PC-9 (cell line): ENCODE measurements around the gene TOPBP1. TPM values are rescaled to one million over a fixed set of nuclear protein-coding genes. Genes with fewer than 3 reads are reported as not detected.

Experiments used
- BruUV-seq: library from RNA; stranded (reverse); fragments of 400-500 nt; replicated peaks from 2 replicates; lab custom pipeline; 2021; lab: Mats Ljungman, UMichigan
- CTCF ChIA-PET: fragments of 300-600 bp; sonication (Branson Sonifier 250); formaldehyde crosslinking; loops from one replicate; lab custom pipeline; 2022; ENCODE audit warnings: antibody characterized with exemption; lab: Charles Lee
- POLR2A ChIA-PET: fragments of 300-600 bp; sonication (Branson Sonifier 250); formaldehyde crosslinking; loops from one replicate; lab custom pipeline; 2022; ENCODE audit warnings: antibody characterized with exemption; ENCODE audit not compliant: unreplicated experiment; lab: Charles Lee
- DNase-seq, 2 experiments: peaks; one replicate each; pipeline versions ENCODE4 v3.0.0 to v3.0.0-alpha.2; 2015 to 2022; ENCODE audit warnings: mixed read lengths in 1 of 2
- H2AFZ ChIP-seq: fragments of 200-600 bp; sonication (generic); 2 replicates; pipeline ENCODE4 v1.8.1; 2017; ENCODE audit warnings: antibody characterized with exemption
- H3F3A ChIP-seq: fragments of 200-600 bp; sonication (generic); 2 replicates; pipeline ENCODE4 v1.8.1; 2017; ENCODE audit warnings: antibody characterized with exemption, mild to moderate bottlenecking, low read depth; ENCODE audit not compliant: insufficient read depth
- H3K27ac ChIP-seq: fragments of 200-600 bp; sonication (generic); 2 replicates; pipeline ENCODE4 v1.6.1; 2016; ENCODE audit warnings: mixed run types
- H3K27me3 ChIP-seq: fragments of 200-600 bp; sonication (generic); 2 replicates; pipeline ENCODE4 v1.6.1; 2016; ENCODE audit warnings: low read depth, mixed run types; ENCODE audit not compliant: insufficient read depth
- H3K36me3 ChIP-seq: fragments of 200-600 bp; sonication (generic); 2 replicates; pipeline ENCODE4 v1.6.1; 2016; ENCODE audit warnings: low read depth, mixed run types
- H3K4me1 ChIP-seq: fragments of 200-600 bp; sonication (generic); replicated peaks from 2 replicates; pipeline ENCODE4 v1.6.1; 2016; ENCODE audit warnings: mixed run types; ENCODE audit not compliant: insufficient read depth
- H3K4me2 ChIP-seq: fragments of 200-600 bp; sonication (generic); 2 replicates; pipeline ENCODE4 v1.6.1; 2017; ENCODE audit warnings: mixed run types
- H3K4me3 ChIP-seq: fragments of 200-600 bp; sonication (generic); 2 replicates; pipeline ENCODE4 v1.6.1; 2016; ENCODE audit warnings: mixed run types
- H3K79me2 ChIP-seq: fragments of 200-600 bp; sonication (generic); 2 replicates; pipeline ENCODE4 v1.6.1; 2017; ENCODE audit warnings: low read depth, mixed run types
- H3K9me2 ChIP-seq: fragments of 200-600 bp; sonication (generic); 2 replicates; pipeline ENCODE4 v1.8.1; 2017; ENCODE audit warnings: mild to moderate bottlenecking; ENCODE audit not compliant: insufficient read depth
- H3K9me3 ChIP-seq: fragments of 200-600 bp; sonication (generic); 2 replicates; pipeline ENCODE4 v1.8.1; 2016; ENCODE audit warnings: low read depth; ENCODE audit not compliant: insufficient read depth
- H4K20me1 ChIP-seq: fragments of 200-600 bp; sonication (generic); 2 replicates; pipeline ENCODE4 v1.8.1; 2017; ENCODE audit not compliant: insufficient read depth
- CTCF ChIP-seq: fragments of 200-600 bp; sonication (generic); conservative IDR thresholded peaks from 2 replicates; pipeline ENCODE4 v1.6.1; 2017; ENCODE audit warnings: mixed run types, antibody characterized with exemption, mild to moderate bottlenecking, moderate library complexity
- EZH2 ChIP-seq: fragments of 200-600 bp; sonication (generic); IDR thresholded peaks from 2 replicates; pipeline ENCODE4 v1.8.0; 2017; ENCODE audit warnings: antibody characterized with exemption, low read depth
- intact Hi-C: fragments of 100-400 bp; cut with micrococcal nuclease; formaldehyde crosslinking; loops from one replicate; pipeline ENCODE4 v1.10.0; 2022; ENCODE audit not compliant: unreplicated experiment
- total RNA-seq: library from RNA; stranded (reverse); gene quantifications from 2 replicates; pipeline ENCODE4 v1.2.3, GENCODE V29; 2021

Gene TOPBP1
- total RNA-seq, 1 experiment from 2014 or later, result 52.2 TPM

- POLR2A ChIA-PET, result no interaction called here
- no peaks in the 10 kb centered on the region for H3K4me1 ChIP-seq
- no peaks in the 10 kb centered on the region for H4K20me1 ChIP-seq
- intact Hi-C loops, result no loop called here
- no peaks in the 10 kb centered on the region for H3K9me3 ChIP-seq
- no peaks in the 10 kb centered on the region for H3K27me3 ChIP-seq
- no peak for DNase-seq
- H3K27ac ChIP-seq, result no peak overlapping the region
- CTCF ChIA-PET, result no interaction called here
- no peaks in the 10 kb centered on the region; the same call in 1 of the 2 replicates for H3F3A ChIP-seq
- no TSS peak for BruUV-seq
- H3K36me3 ChIP-seq, result peaks cover 16% of the 10 kb centered on the region
- H2AFZ ChIP-seq, result no peak overlapping the region
- no peak overlapping the region for H3K4me3 ChIP-seq
- H3K4me2 ChIP-seq, result no peak overlapping the region
- no peak for TF ChIP-seq EZH2
- no peaks in the 10 kb centered on the region for H3K9me2 ChIP-seq
- H3K79me2 ChIP-seq, result no peaks in the 10 kb centered on the region
Observed at GRCh38 chr3:133607816-133608215, 53.9 kb downstream of the TOPBP1 start.

GRCh38 chr3:133606902-133607301, 54.8 kb downstream of the TOPBP1 start:
- Histone ChIP-seq H3K36me3 (peaks cover 16% of the 10 kb centered on the region), H3K27ac (no peak overlapping the region), H3K9me2 (no peaks in the 10 kb centered on the region), H3K4me2 (no peak overlapping the region), H3K27me3 (no peaks in the 10 kb centered on the region), H2AFZ (no peak overlapping the region), H3K4me1 (no peaks in the 10 kb centered on the region), H3K4me3 (no peak overlapping the region), H3F3A (no peaks in the 10 kb centered on the region; the same call in 1 of the 2 replicates), H3K9me3 (no peaks in the 10 kb centered on the region), H3K79me2 (no peaks in the 10 kb centered on the region), H4K20me1 (no peaks in the 10 kb centered on the region)
- intact Hi-C loops, result no loop called here
- TF ChIP-seq EZH2 (no peak), CTCF (no peak)
- no peak for DNase-seq
- POLR2A ChIA-PET, result no interaction called here
- CTCF ChIA-PET, result interaction anchor here (0.6 kb wide), 2 partner anchors 28 to 42 kb away, joined by 5 read pairs; no protein-coding TSS in a partner anchor
- no TSS peak for BruUV-seq

- Histone ChIP-seq H3K27ac (no peak overlapping the region), H3K36me3 (peaks cover 16% of the 10 kb centered on the region), H3K9me2 (no peaks in the 10 kb centered on the region), H3K79me2 (no peaks in the 10 kb centered on the region), H4K20me1 (no peaks in the 10 kb centered on the region), H3F3A (no peaks in the 10 kb centered on the region; the same call in 1 of the 2 replicates), H2AFZ (no peak overlapping the region), H3K4me3 (no peak overlapping the region), H3K27me3 (no peaks in the 10 kb centered on the region), H3K9me3 (no peaks in the 10 kb centered on the region), H3K4me2 (no peak overlapping the region), H3K4me1 (no peaks in the 10 kb centered on the region)
- no peak for DNase-seq
- BruUV-seq, result no TSS peak
- TF ChIP-seq EZH2 (no peak), CTCF (no peak)
- ChIA-PET POLR2A (no interaction called here), CTCF (interaction anchor here (0.6 kb wide), 1 partner anchor 43 kb away, joined by 5 read pairs; no protein-coding TSS in a partner anchor)
- intact Hi-C loops, result no loop called here
Observed at GRCh38 chr3:133606342-133606741, 55.4 kb downstream of the TOPBP1 start.
